SU-DHL-6 (cell line): ENCODE data around the gene HBE1.

Source experiments
- H2AFZ ChIP-seq: fragments of 200-600 bp; sonication (generic); 2 replicates; pipeline ENCODE4 v1.6.1; 2014; ENCODE audit warnings: low read depth, mild to moderate bottlenecking, moderate library complexity, mixed read lengths, antibody characterized with exemption, low read length; ENCODE audit not compliant: severe bottlenecking
- H3F3A ChIP-seq: fragments of 200-600 bp; shearing (Covaris generic); 2 replicates; pipeline ENCODE4 v1.6.0; 2016; ENCODE audit warnings: antibody characterized with exemption, mild to moderate bottlenecking; ENCODE audit not compliant: insufficient read depth
- H3K27ac ChIP-seq: fragments of 200-600 bp; sonication (generic); 2 replicates; pipeline ENCODE4 v1.5.1; 2016; ENCODE audit warnings: low read depth, mild to moderate bottlenecking, low read length, moderate library complexity, mixed read lengths
- H3K27me3 ChIP-seq: fragments of 200-600 bp; sonication (generic), shearing (Covaris generic); 2 replicates; pipeline ENCODE4 v1.6.0; 2014; ENCODE audit warnings: mild to moderate bottlenecking, low read length
- H3K36me3 ChIP-seq: fragments of 200-600 bp; sonication (generic); 2 replicates; pipeline ENCODE4 v1.6.1; 2014; ENCODE audit warnings: mild to moderate bottlenecking, low read length, mixed read lengths
- H3K4me2 ChIP-seq: fragments of 300-600, 200-600 bp; shearing (Covaris generic), sonication (generic); 2 replicates; pipeline ENCODE4 v1.6.0; 2014; ENCODE audit warnings: low read length, low read depth, mild to moderate bottlenecking; ENCODE audit not compliant: poor library complexity, severe bottlenecking
- H3K4me3 ChIP-seq: fragments of 200-600 bp; sonication (generic); 2 replicates; pipeline ENCODE4 v1.5.1; 2014; ENCODE audit warnings: antibody characterized with exemption, low read length, mild to moderate bottlenecking, mixed read lengths; ENCODE audit not compliant: insufficient read depth, poor library complexity, severe bottlenecking
- H3K79me2 ChIP-seq: fragments of 200-600 bp; sonication (generic); 2 replicates; pipeline ENCODE4 v1.6.1; 2014; ENCODE audit warnings: mild to moderate bottlenecking, low read length, moderate library complexity; ENCODE audit not compliant: insufficient read depth
- H3K9ac ChIP-seq: fragments of 200-600 bp; sonication (generic); 2 replicates; pipeline ENCODE4 v1.7.0; 2014; ENCODE audit warnings: mild to moderate bottlenecking, low read length
- H3K9me2 ChIP-seq: fragments of 200-600 bp; sonication (generic); replicated peaks from 2 replicates; pipeline ENCODE4 v1.6.1; 2014; ENCODE audit warnings: low read length; ENCODE audit not compliant: insufficient read depth
- H3K9me3 ChIP-seq: fragments of 200-600 bp; sonication (generic); 2 replicates; pipeline ENCODE4 v1.6.1; 2014; ENCODE audit warnings: low read length, mixed read lengths; ENCODE audit not compliant: insufficient read depth
- H4K20me1 ChIP-seq: fragments of 200-600 bp; sonication (generic); 2 replicates; pipeline ENCODE4 v1.6.1; 2014; ENCODE audit warnings: low read depth, mild to moderate bottlenecking, antibody characterized with exemption, low read length, moderate library complexity, mixed read lengths
- CTCF ChIP-seq: fragments of 200-600 bp; sonication (generic); IDR thresholded peaks from one replicate; pipeline ENCODE4 v1.5.1; 2017; ENCODE audit warnings: antibody characterized with exemption, mild to moderate bottlenecking, low read length, moderate library complexity; ENCODE audit not compliant: insufficient read depth, poor library complexity, severe bottlenecking
- EZH2phosphoT487 ChIP-seq: fragments of 200-600 bp; sonication (generic), shearing (Covaris generic); conservative IDR thresholded peaks from 2 replicates; pipeline ENCODE4 v1.6.1; 2018; ENCODE audit warnings: mild to moderate bottlenecking, antibody characterized with exemption, low read length, moderate library complexity, mixed read lengths

Gene HBE1

GRCh38 chr11:5286901-5287300 is 17.2 kb upstream of the HBE1 start:
- TF ChIP-seq EZH2phosphoT487 (no peak), CTCF (no peak)
- Histone ChIP-seq H3K36me3 (no peaks in the 10 kb centered on the region), H3K4me3 (no peak overlapping the region), H3K79me2 (no peaks in the 10 kb centered on the region), H3K27me3 (no peaks in the 10 kb centered on the region), H3K27ac (no peak overlapping the region), H3K9me3 (no peaks in the 10 kb centered on the region), H3K9me2 (no peaks in the 10 kb centered on the region), H3K4me2 (no peak overlapping the region), H3K9ac (no peak overlapping the region), H2AFZ (no peak overlapping the region), H4K20me1 (no peaks in the 10 kb centered on the region), H3F3A (no peaks in the 10 kb centered on the region)

DNA sequence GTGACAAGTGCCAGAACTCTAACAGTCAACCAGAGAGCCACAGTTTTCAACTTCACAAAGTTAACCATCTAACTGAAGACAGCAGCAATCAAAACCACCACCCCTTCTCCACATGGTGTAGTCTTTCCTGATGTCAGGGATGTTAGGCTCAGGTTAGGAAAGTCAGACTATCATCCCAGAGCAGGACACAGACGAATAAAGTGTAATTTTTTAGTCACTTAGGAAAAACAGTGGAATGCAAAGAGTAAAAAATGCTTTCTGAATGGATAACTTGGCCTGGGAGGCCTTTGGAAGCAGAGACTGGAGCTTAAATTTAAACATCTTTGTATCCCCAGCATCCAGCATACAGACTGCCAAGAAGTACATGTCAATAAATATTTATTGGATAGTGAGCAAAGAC is 16.6 kb upstream of the HBE1 start:
- no peaks in the 10 kb centered on the region for H4K20me1 ChIP-seq
- no peaks in the 10 kb centered on the region for H3F3A ChIP-seq
- H3K79me2 ChIP-seq = no peaks in the 10 kb centered on the region
- no peaks in the 10 kb centered on the region for H3K9me2 ChIP-seq
- H3K9me3 ChIP-seq = no peaks in the 10 kb centered on the region
- no peaks in the 10 kb centered on the region for H3K27me3 ChIP-seq
- no peak overlapping the region for H3K4me2 ChIP-seq
- H3K9ac ChIP-seq = no peak overlapping the region
- H3K4me3 ChIP-seq = no peak overlapping the region
- no peak overlapping the region for H2AFZ ChIP-seq
- TF ChIP-seq EZH2phosphoT487 (no peak), CTCF (no peak)
- H3K27ac ChIP-seq = no peak overlapping the region
- H3K36me3 ChIP-seq = no peaks in the 10 kb centered on the region

GRCh38 chr11:5285703-5286340 is 16.1 kb upstream of the HBE1 start:
- Histone ChIP-seq H3K4me2 (no peak overlapping the region), H2AFZ (no peak overlapping the region), H3K9ac (no peak overlapping the region), H3F3A (no peaks in the 10 kb centered on the region), H3K4me3 (no peak overlapping the region), H3K27me3 (no peaks in the 10 kb centered on the region), H3K9me3 (no peaks in the 10 kb centered on the region), H3K9me2 (no peaks in the 10 kb centered on the region), H3K27ac (no peak overlapping the region), H3K79me2 (no peaks in the 10 kb centered on the region), H3K36me3 (no peaks in the 10 kb centered on the region), H4K20me1 (no peaks in the 10 kb centered on the region)
- TF ChIP-seq CTCF (no peak), EZH2phosphoT487 (no peak)

DNA sequence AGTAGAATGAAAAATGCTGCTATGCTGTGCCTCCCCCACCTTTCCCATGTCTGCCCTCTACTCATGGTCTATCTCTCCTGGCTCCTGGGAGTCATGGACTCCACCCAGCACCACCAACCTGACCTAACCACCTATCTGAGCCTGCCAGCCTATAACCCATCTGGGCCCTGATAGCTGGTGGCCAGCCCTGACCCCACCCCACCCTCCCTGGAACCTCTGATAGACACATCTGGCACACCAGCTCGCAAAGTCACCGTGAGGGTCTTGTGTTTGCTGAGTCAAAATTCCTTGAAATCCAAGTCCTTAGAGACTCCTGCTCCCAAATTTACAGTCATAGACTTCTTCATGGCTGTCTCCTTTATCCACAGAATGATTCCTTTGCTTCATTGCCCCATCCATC is 14.9 kb upstream of the HBE1 start:
- Histone ChIP-seq H3K27ac (no peak overlapping the region), H3K9me3 (no peaks in the 10 kb centered on the region), H3K36me3 (no peaks in the 10 kb centered on the region), H3K79me2 (no peaks in the 10 kb centered on the region), H3K9ac (no peak overlapping the region), H3K4me3 (no peak overlapping the region), H3F3A (no peaks in the 10 kb centered on the region), H3K9me2 (no peaks in the 10 kb centered on the region), H3K27me3 (no peaks in the 10 kb centered on the region), H2AFZ (no peak overlapping the region), H3K4me2 (no peak overlapping the region), H4K20me1 (no peaks in the 10 kb centered on the region)
- TF ChIP-seq EZH2phosphoT487 (no peak), CTCF (no peak)
